NCI-H1092 treated with DMSO at 0.1 percent for 48 hours (cell line): Measurements from ENCODE around the gene DPY19L2.
"Not testable (repeated sequence)": the region's sequence is repeated elsewhere in the genome, so short reads cannot be mapped to it uniquely, and the experiment has no call there.

Experiments
- DNase-seq: peaks from one replicate; lab custom pipeline; 2025; lab: John Stamatoyannopoulos, UW

DPY19L2 gene

GRCh38 chr12:63529641-63530040, 138.7 kb downstream of the DPY19L2 start:
- DNase-seq: not testable (repeated sequence)

- no peak for DNase-seq
Measured at GRCh38 chr12:63525831-63526230, 142.5 kb downstream of the DPY19L2 start.

- no peak for DNase-seq
Measured at GRCh38 chr12:63521706-63522105, 146.6 kb downstream of the DPY19L2 start.
